ENCODE results near the gene ABCG4. TPM values are rescaled to one million over a fixed set of nuclear protein-coding genes. Genes with fewer than 3 reads are reported as not detected.

Gene ABCG4
- total and polyA plus RNA-seq, 2 of the 8 experiments (the other 6 are each of a cell fraction or from before 2014, with no cell fraction given), result 1.8 to 2.3 TPM

DNA sequence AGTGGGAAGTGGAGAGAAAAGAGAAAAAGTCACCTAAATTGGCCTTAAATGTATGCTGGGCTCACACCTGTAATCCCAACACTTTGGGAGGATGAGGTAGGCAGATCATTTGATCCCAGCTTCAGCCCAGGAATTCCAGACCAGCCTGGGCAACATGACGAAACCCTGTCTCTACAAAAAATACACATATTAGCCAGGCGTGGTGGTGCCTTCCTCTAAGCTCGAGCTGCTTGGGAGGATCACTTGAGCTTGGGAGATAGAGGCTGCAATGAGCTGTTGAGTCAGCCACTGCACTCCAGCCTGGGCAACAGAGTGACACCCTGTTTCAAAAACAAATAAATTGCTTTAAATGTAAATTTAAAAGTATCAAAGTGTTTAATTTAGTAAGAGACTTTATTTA is 61.2 kb downstream of the ABCG4 start:
- Histone ChIP-seq H3K36me3 (ENCODE audit: control insufficient read depth in 2 of 4, insufficient read depth in 4 of 4, low read length in 3 of 4) (no peaks in the 10 kb centered on the region), H3K4me2 (ENCODE audit: insufficient read depth in 1 of 2, low read depth in 2 of 2, low read length in 2 of 2) (no peak overlapping the region)
- TF ChIP-seq POLR2AphosphoS5 (IDR thresholded peaks at IDR 0.05; ENCODE audit: low read depth, low read length) (no peak), SRF (IDR thresholded peaks at IDR 0.05; ENCODE audit: low read depth, low read length) (no peak), CBX8 (IDR thresholded peaks at IDR 0.05; ENCODE audit: borderline replicate concordance, low read depth, low read length) (no peak), ATF2 (IDR thresholded peaks at IDR 0.05; ENCODE audit: low read length) (no peak), EP300 (IDR thresholded peaks at IDR 0.05; ENCODE audit: borderline replicate concordance in 1 of 2, low read depth in 2 of 2, low read length in 2 of 2) (no peak), BCL11A (IDR thresholded peaks at IDR 0.05; ENCODE audit: low read depth in 2 of 2, low read length in 2 of 2) (no peak), EGR1 (IDR thresholded peaks at IDR 0.05; ENCODE audit: borderline replicate concordance, low read depth, low read length) (no peak), ASH2L (IDR thresholded peaks at IDR 0.05; ENCODE audit: low read length) (no peak), MAX (IDR thresholded peaks at IDR 0.05) (no peak), TBP (IDR thresholded peaks at IDR 0.05; ENCODE audit: low read depth, low read length) (no peak), CEBPB (IDR thresholded peaks at IDR 0.05; ENCODE audit: low read depth, low read length) (no peak), RAD21 (IDR thresholded peaks at IDR 0.05 in 1 of 2, conservative IDR thresholded peaks at IDR 0.05 in 1 of 2; ENCODE audit: low read depth in 2 of 2, low read length in 2 of 2) (no peak)

More for the DNA sequence above, 61.2 kb downstream of the ABCG4 start:
- Histone ChIP-seq H3K4me3 (ENCODE audit: extremely low read depth in 1 of 4, insufficient read depth in 2 of 4, low read depth in 3 of 4, low read length in 4 of 4) (no peak overlapping the region), H3K18ac (ENCODE audit: extremely low read depth, low read length) (no peak overlapping the region), H2BK12ac (ENCODE audit: low read depth, low read length) (no peak overlapping the region), H2AK5ac (ENCODE audit: low read depth, low read length) (no peak overlapping the region), H3K27me3 (replicated peaks in 1 of 4; ENCODE audit: control insufficient read depth in 3 of 4, extremely low read depth in 1 of 4, insufficient read depth in 3 of 4, low read length in 3 of 4) (no peaks in the 10 kb centered on the region), H3K79me1 (ENCODE audit: low read depth, low read length) (0 out of 2 replicates have a peak, but pooled peaks cover 3% of the 10 kb centered on the region), H2BK120ac (replicated peaks; ENCODE audit: low read depth, low read length) (no peak overlapping the region), H4K91ac (replicated peaks; ENCODE audit: insufficient read length, low read length) (no peak overlapping the region), H3K56ac (replicated peaks; ENCODE audit: insufficient read length, low read depth, low read length) (no peak overlapping the region), H3K4me1 (replicated peaks in 1 of 4; ENCODE audit: control insufficient read depth in 3 of 4, insufficient read depth in 4 of 4, low read length in 3 of 4) (peaks cover 2 to 8% (median 5%) of the 10 kb centered on the region in 4 experiments; a peak in 6 of 7 replicates), H3K9ac (replicated peaks in 1 of 4; ENCODE audit: extremely low read depth in 1 of 4, low read depth in 3 of 4, low read length in 3 of 4) (no peak overlapping the region), H4K20me1 (replicated peaks in 1 of 2; ENCODE audit: control insufficient read depth in 1 of 2, insufficient read depth in 2 of 2, low read length in 2 of 2) (peaks cover 5 to 13% of the 10 kb centered on the region in 2 experiments), H3K23me2 (ENCODE audit: low read depth, low read length) (peaks cover 9% of the 10 kb centered on the region), H3K79me2 (ENCODE audit: control insufficient read depth in 1 of 2, insufficient read depth in 2 of 2, low read length in 2 of 2) (peaks cover 26 to 83% of the 10 kb centered on the region in 2 experiments), H3K14ac (ENCODE audit: insufficient read length) (no peak overlapping the region), H2BK5ac (ENCODE audit: low read depth, low read length) (peak overlapping the region; percentile 55; the same call in 1 of the 2 replicates), H3K4ac (replicated peaks; ENCODE audit: insufficient read length, low read depth, low read length) (no peak overlapping the region), H2AFZ (ENCODE audit: low read length) (no peak overlapping the region), H4K8ac (ENCODE audit: extremely low read depth, insufficient read depth, low read length) (no peak overlapping the region; the same call in 1 of the 2 replicates), H3K23ac (ENCODE audit: insufficient read length) (no peak overlapping the region), H4K5ac (ENCODE audit: insufficient read length, low read depth, low read length) (no peak overlapping the region), H2BK15ac (ENCODE audit: low read length) (no peak overlapping the region), H3K27ac (ENCODE audit: low read depth, low read length) (no peak overlapping the region), H2BK20ac (ENCODE audit: low read length) (no peak overlapping the region), H3K9me3 (ENCODE audit: insufficient read depth in 2 of 2, low read depth in 1 of 2, low read length in 1 of 2) (no peaks in the 10 kb centered on the region)
- CTCF ChIA-PET (ENCODE audit: partially characterized antibody), result interaction anchor here (0.6 to 1.7 kb wide), 7 partner anchors 13 to 214 kb away, joined by 3 read pairs; no protein-coding TSS in a partner anchor
- DNase-seq (ENCODE audit: low read depth in 1 of 2, low spot score in 2 of 2), result no peak
- WGBS, 2 experiments (ENCODE audit: extremely low coverage in 1 of 2, insufficient coverage in 1 of 2, insufficient read length in 1 of 2, insufficient replicate concordance in 2 of 2, low coverage in 1 of 2, low lambda C conversion rate in 2 of 2, missing lambda C conversion rate in 1 of 2), result 89% methylated on average over 3 of the region's 3 CpGs; no CpG with 5 or more reads in 1 of the 2 experiments
- POLR2A ChIA-PET (ENCODE audit: partially characterized antibody), result interaction anchor here (0.7 to 2.6 kb wide), 3 partner anchors 9 to 20 kb away, joined by 3 to 10 read pairs (median 4); no protein-coding TSS in a partner anchor
- FAIRE-seq, result no peak

All from H1 (cell line).